Stimulated activated CD8-positive, alpha-beta memory T cell treated with anti-CD3 and anti-CD28 coated beads, Interleukin-7, amount 100 ng/mL, for 24 hours (primary cell): Measurements from ENCODE around the gene PHACTR4.
"Not testable (repeated sequence)": the region's sequence is repeated elsewhere in the genome, so short reads cannot be mapped to it uniquely, and the experiment has no call there.

ENCODE experiments used
- DNase-seq: peaks from one replicate; pipeline ENCODE4 v3.0.0-alpha.2; 2020; ENCODE audit warnings: low read depth

Gene PHACTR4

DNA sequence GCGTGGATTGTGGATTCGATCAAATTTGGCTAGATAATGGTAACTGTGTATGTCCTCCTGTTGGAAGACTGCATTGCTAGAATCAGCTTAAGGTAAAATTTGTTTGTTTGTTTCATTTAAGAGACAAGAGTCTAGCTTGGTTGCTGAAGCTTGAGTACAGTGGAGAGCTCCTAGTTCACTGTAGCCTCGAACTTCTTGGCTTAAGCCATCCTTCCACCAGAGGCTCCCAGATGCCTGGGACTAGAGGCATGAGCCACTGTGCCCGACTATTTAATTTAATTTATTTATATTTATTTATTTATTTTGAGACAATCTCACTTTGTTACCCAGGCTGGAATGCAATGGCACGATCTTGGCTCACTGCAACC is 1.5 kb downstream of the PHACTR4 start:
- no peak for DNase-seq

DNA sequence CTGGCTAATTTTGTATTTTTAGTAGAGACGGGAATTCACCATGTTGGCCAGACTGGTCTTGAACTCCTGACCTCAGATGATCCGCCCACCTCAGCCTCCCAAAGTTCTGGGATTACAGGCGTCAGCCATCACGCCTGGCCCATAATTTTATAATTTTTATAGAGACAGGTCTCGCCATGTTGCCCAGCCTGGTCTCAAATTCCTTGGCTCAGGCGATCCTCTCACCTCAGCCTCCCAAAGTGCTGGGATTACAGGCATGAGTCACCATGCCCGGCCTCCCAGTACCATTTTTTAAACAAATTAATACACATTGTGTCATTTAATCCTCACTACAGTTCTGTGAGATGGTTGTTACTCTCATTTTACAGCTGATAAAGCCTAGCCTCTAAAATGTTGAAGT is 3.9 kb downstream of the PHACTR4 start:
- DNase-seq, result not testable (repeated sequence)

DNA sequence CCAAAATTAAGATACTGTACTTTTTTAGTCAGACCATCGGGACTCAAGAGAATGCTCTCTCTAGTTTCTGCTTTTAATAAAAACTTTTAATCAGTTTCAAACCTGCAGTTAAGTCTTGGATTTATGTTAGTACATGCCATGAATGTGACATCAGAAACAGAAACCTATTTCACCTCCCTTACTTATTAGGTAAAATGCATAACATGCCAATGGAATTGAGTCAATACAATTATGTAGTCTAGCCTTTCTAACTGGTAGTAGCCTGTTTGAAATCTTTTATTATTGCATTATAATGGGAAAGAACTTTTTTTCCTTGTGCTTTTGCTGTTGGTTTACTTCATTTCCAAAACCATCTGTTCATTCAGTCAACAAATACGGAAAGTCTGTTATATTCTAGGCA is 4.8 kb downstream of the PHACTR4 start:
- DNase-seq, result no peak

DNA sequence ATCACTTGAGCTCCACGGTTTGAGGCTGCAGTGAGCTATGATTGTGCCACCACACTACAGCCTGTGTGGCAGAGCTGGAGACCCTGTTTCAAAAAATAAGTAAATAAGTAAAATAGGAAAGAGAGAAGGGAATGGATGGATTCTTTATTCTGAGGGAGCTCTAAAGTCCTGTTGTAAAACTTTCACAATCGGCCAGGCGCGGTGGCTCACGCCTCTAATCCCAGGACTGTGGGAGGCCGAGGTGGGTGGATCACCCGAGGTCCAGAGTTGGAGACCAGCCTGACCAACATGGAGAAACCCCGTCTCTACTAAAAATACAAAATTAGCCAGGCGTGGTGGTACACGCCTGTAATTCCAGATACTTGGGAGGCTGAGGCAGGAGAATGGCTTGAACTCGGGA is 6.1 kb downstream of the PHACTR4 start:
- not testable (repeated sequence) for DNase-seq

DNA sequence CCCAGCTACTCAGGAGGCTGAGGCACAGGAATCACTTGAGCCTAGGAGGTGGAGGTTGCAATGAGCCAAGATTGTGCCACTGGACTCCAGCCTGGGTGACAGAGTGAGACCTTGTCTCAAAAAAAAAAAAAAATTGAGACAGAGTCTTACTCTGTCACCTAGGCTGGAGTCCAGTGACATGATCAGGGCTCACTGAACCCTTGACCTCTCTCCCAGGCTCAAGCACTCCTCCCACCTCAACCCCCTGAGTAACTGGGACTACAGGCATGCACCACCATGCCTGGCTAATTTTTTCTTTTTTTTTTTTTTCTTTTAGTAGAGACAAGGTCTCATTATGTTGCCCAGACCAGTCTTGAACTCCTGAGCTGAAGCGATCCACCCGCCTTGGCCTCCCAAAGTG is 6.7 kb downstream of the PHACTR4 start:
- DNase-seq, result not testable (repeated sequence)

DNA sequence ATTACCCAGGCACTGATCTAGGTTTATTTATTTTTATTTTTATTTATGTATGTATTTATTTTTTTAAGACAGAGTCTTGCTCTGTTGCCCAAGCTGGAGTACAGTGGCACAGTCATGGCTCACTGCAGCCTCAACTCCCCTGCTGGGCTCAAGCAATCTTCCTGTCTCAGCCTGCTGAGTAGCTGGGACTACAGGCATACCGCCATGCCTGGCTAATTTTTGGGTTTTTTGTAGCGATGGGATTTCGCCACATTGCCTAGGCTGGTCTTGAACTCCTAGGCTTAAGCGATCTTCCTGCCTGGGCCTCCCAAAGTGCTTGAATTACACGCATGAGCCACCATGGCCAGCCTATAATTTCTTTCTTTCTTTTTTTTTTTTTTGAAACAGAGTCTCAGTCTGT is 9.4 kb downstream of the PHACTR4 start:
- DNase-seq, result no peak

DNA sequence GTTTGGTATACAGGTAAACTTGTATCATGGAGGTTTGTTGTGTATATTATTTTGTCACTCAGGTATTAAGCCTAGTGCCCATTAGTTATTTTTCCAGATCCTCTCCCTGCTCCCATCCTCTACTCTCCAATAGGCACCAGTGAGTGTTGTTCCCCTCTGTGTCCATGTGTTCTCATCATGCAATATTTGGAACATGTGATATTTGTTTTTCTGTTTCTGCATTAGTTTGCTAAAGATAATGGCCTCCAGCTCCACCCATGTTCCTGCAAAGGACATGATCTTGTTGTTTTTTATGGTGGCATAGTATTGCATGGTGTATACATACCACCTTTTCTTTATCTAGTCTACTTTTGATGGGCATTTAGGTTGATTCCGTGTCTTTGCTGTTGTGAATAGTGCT is 10.9 kb downstream of the PHACTR4 start:
- DNase-seq, result no peak

DNA sequence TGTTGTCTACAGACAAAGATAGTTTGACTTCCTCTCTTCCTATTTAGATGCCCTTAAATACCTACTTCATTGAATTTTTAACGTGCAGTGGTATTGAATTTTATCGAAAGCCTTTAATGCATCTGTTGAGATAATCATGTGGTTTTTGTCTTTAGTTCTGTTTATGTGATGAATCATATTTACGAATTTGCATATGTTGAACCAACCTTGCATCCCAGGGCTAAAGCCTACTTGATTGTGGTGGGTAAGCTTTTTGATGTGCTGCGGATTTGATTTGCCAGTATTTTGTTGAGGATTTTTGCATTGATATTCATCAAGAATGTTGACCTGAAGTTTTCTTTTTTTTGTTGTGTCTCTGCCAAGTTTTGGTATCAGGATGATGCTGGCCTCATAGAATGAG is 14.2 kb downstream of the PHACTR4 start:
- DNase-seq, result not testable (repeated sequence)

DNA sequence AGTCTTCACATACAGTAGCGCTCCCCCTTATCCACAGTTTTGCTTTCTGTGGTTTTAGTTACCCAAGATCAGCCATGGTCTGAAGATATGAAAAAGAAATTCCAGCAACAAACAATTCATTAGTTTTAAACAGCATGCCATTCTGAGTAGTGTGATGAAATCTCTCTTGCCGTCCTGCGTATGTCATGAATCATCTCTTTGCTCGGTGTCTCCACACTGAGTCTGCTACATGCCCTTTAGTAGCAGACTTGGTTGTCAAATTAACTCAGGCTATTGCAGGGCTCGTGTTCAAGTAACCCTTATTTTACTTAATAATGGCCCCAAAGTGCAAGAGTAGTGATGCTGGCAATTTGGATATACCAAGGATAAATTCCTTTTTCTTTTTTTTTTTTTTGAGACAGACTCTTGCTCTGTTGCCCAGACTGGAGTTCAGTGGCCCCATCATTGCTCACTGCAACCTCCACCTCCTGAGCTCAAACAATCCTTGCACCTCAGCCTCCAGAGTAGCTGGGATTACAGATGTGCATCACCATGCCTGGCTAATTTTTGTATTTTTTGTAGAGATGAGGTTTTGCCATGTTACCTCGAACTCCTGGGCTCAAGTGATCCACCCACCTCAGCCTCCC is 22.6 kb downstream of the PHACTR4 start:
- DNase-seq, result no peak

DNA sequence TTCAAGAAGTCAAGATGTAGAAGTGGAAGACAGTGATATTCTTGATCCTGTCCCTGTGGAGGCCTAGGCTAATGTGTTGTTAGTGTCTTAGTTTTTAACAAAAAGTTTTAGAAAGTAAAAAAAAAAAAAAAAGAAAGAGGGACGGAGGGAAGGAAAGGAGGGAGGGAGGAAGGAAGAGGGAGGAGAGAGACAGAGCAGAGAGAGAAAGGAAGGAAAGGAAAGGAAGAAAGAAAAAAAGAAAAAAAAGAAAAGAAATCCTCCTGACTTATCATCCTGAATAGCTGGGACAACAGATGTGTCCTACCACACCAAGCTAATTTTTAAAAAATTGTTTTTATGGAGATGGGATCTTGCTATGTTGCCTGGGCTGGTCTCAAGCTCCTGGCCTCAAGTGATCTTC is 24.6 kb downstream of the PHACTR4 start:
- DNase-seq, result no peak

DNA sequence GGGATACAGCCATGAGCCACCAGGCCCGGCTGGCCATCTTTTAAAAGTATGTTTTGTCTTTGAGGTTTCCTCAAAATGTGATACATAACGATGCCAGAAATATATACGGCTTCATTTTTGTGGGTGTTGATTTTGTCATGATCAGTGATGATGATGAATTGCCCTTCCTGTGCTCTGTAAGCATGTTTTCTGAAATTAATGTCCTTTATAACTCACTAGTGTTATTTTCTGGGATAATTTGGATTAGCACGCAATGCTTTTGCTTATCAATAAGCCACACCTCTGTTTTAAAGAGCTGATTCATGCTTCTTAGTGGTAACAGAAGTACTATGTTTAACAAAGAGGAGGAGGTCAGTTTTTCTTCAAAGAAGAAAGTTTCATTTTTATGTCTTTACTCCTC is 25.6 kb downstream of the PHACTR4 start:
- DNase-seq, result no peak

DNA sequence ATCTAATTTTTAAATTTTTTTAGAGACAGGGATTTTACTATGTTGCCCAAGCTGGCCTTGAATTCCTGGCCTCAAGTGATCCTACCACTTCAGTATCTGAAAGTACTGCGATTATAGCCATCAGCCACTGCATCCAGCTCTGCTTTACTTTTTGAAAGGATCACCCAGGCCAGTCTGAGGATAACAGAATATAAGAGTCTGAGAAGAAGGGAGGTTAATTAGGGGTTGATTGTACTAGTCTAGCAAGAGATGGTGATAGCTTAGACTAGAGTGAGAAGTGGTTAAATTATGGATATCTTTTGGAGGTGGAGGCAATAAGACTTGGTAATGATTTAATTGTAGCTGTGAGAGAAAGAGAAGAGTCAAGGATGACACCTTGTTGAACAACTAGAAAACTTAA is 32.2 kb downstream of the PHACTR4 start:
- no peak for DNase-seq

DNA sequence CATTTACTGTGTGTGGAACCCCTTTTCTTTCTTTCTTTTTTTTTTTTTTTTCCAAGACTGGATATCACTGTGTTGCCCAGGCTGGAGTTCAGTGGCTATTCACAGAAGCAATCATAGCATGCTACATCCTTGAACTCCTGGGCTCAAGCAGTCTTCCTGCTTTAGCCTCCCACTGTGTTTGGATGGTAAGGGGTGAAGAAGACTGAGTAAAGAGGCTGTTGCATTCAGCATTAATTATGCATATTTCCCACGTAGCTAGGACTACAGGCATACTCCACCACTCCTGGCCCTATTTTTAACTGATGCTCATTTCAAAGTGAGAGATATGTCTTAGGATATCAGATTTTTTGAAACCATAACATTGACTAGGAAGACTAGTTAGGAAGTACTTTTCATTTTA is 39.5 kb downstream of the PHACTR4 start:
- DNase-seq, result no peak

DNA sequence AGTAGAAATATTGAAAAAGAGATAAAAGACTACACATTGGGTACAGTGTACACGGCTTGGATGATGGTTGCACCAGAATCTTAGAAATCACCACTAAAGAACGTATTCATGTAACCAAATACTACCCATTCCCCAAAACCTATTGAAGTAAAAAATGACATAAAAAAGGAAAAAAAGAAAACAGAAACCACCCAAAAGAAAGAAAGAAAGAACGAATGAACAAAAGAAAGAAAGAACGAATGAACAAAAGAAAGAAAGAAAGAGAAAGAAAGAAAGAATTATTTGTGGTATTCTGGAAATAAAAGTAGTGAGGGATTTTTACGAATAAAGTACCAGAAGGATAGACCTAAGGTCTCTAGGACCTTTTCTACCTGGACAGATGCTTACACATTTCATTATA is 42.1 kb downstream of the PHACTR4 start:
- no peak for DNase-seq

DNA sequence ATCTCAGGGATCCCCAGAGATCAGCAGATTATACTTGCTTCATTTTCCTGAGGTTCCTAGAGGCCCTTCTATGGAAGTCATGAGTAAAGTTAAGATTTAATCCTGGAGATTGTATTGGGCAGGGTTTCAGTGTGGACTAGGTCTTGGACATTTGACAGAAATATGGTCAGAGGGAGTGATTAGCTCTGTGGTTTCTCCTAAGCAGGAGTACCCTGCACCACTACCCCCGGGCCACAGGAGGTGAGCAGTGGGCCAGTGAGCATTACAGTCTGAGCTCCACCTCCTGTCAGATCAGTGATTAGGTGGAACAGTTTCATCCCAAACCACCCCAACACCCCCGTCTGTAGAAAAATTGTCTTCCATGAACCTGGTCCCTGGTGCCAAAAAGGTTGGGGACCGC is 43.2 kb downstream of the PHACTR4 start:
- DNase-seq, result no peak

DNA sequence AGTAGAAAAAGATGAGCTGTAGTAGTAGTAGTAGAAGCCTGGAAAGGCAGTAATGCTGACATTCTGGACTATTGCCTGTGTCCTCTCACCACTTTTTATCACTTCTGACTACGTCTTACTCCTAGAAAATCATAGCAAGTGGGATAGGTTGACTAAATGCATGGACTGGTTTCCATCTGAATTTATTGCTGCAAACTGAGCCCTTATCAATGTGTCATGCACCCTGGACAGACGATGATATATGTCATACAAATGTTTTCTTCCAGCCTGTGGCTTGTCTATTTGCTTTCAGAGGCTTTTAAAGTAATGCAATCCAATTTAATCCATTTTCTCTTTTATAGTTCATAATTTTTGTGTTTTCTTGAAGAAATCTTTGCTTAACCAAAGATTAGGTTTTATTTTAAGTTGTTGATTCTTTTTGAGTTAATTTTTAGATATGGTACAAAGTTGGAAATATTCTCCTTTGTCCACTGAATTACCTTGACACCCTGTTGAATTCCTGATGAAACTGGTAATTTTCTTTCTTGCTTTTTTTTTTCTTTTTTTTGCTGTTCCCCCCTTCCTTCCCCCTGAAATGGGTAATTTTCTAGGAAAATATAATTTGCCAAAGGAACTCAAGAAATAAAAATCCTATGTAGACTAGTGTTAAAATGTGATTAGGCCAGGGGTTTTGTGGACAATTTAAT is 47.1 kb downstream of the PHACTR4 start:
- no peak for DNase-seq

DNA sequence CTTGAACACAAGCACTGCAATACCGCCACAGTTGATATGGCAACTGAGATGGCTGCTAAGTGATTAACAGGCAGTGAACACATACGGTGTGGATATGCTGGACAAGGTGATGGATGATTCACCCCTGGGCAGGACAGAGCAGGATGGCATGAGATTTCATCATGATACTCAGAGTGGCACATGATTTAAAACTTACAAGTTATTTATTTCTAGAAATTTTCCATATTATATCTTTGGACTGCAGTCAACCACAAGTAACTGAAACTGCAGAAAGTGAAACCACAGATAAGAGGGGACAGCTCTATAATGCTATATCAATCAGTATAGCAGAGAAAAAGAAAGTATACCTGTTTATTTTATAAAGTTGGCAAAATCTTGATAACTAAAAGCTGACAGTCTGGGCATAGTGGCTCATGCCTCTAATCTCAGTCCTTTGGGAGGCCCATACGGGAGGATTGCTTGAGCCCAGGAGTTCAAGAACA is 47.9 kb downstream of the PHACTR4 start:
- no peak for DNase-seq

DNA sequence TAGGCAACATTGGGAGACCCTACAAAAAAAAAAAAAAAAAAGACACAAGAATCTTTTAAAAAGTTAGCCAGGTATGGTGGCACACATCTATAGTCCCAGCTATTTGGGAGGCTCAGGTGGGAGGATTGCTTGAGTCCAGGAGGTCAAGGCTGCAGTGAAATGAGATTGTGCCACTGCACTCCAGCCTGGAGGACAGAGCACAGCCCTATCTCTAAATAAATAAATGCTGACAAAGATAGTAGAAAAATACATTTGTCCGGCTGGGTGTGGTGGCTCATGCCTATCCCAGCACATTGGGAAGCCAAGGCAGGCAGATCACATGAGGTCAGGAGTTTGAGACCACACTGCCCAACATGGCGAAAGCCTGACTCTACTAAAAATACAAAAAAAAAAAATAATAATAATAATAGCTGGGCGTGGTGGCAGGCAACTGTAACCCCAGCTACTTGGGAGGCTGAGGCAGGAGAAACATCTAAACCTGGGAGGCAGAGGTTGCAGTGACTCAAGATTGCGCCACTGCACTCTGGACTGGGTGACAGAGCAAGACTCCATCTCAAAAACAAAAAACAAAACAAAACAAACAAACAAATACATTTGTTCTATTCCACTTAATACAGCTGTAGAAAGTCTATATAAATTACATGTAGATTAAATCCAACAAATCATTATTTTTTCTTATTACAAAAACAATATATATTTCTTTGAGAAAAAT is 48.5 kb downstream of the PHACTR4 start:
- DNase-seq, result no peak

DNA sequence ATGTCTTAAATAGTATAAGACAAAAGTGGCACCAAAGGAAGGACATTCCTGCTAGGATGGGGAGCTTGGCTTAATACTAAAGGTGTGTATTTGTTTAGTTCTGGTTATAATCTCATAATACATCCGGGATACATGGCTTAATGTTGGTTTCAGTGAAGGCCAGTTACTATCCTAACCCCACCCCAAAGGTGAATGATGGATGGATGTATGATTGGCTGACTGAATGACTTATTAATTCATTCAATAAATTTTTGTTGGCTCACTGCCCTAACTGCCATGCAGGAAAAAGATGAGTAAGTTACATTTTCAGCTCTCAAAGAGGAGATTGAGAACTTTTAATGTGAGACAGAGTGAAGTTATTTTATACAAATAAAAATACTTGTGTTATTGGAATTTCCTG is 52.2 kb downstream of the PHACTR4 start:
- DNase-seq, result no peak

DNA sequence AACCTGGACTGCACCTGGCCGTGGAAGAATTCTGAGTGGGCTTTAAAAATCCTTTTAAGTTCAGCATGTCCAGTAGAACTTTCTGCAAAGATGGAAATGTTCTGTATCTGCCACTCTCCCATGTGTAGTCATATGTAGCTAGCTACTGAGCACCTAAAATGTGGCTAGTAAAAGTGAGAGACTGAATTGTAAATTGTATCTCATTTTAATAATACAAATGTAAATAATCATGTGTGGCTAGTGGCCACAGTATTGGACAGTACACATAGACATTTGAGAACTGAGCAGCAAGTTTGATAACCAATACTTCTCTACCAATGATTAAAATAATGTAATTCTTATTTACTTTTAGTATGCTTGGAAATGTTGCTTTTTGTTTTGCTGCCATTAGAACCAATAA is 57.3 kb downstream of the PHACTR4 start:
- no peak for DNase-seq

DNA sequence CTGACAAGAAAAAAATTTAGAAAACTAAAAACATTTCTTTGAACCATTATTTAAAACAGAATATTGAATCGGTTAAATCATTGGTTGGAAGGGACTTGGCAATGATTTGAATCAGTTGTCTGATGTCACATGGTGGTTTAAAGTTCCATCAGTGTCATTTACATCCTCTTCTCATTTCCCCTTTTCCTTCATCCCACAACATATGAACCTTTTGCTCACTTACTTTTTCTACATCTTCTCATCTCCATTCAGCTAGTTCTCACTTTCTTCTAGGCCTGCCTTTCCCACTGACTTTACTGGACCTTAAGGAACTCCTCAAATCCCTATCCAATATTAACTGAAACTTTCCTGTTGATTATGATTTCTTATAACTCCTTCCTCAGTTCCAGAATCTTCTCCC is 58.5 kb downstream of the PHACTR4 start:
- no peak for DNase-seq

DNA sequence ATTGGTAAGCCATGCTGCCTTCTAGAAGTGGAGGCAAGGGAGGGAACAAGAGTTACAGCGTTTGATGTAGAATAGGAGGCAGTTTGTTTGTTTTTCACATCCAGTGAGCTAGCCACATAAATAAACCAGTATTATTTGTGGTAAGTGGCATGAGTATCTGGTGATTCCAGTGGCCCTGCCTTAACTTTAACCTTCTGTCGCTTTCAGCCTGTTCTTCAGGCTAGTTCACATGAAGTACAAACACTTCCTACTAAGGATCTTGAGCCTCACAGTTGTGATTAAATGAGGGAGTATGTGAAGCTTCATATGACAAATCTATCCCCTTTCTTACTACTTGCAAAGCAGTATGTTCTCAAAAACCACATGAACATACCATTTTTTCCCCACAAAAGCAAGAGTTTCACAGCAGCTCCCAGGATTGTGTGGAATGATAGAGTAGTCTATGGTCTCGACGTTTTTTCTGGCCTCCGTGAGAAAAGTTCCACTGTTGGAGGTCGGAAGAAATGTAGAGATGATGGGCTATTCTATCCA is 59.5 kb downstream of the PHACTR4 start:
- DNase-seq, result no peak

DNA sequence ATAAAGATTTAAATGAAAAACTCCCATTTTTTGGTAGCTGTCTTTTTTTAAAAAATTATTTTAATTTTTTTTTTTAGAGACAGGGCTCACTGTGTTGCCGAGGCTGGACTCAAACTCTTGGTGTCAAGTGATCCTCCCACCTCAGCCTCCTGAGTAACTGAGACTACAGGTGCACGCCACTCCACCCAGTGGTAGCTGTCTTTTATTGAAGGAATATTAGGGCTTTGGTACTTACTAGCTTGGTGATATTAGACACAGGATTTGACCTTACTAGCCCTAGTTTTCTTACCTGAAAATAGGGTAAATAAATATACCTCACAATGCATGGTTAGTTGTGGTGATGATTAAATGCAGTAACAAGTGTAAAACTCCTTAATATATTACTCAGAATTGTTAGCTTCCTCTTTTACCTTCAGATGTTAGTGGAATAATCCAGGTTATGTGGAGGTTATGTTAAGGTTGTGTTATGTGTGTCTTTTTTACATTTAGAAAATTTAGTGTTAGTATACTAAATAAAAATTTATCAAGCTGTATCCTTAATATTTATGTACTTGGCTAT is 66.8 kb downstream of the PHACTR4 start:
- no peak for DNase-seq
